Calu3 (cell line): ENCODE data around the gene EIPR1. TPM values are rescaled to one million over a fixed set of nuclear protein-coding genes. Genes with fewer than 3 reads are reported as not detected.

Experiments used
- BruUV-seq: library from RNA; stranded (reverse); fragments of 400-500 nt; replicated peaks from 2 replicates; lab custom pipeline; 2021; lab: Mats Ljungman, UMichigan
- CTCF ChIA-PET: fragments of 300-600 bp; sonication (Branson Sonifier 250); formaldehyde crosslinking; loops from one replicate; lab custom pipeline; 2022; ENCODE audit warnings: antibody characterized with exemption; lab: Charles Lee
- DNase-seq: peaks from one replicate; pipeline ENCODE4 v3.0.0; 2022
- H3K27ac Mint-ChIP-seq: one replicate; pipeline ENCODE4 v1.8.0; 2022; ENCODE audit warnings: mixed read lengths; ENCODE audit not compliant: unreplicated experiment
- H3K27me3 Mint-ChIP-seq: one replicate; pipeline ENCODE4 v1.8.0; 2022; ENCODE audit warnings: mixed read lengths; ENCODE audit not compliant: unreplicated experiment
- H3K36me3 Mint-ChIP-seq: one replicate; pipeline ENCODE4 v1.8.0; 2022; ENCODE audit warnings: mild to moderate bottlenecking, moderate library complexity, mixed read lengths; ENCODE audit not compliant: insufficient read depth, unreplicated experiment
- H3K4me1 Mint-ChIP-seq: one replicate; pipeline ENCODE4 v1.8.0; 2022; ENCODE audit warnings: mild to moderate bottlenecking, low read depth, mixed read lengths; ENCODE audit not compliant: unreplicated experiment
- H3K4me3 Mint-ChIP-seq: one replicate; pipeline ENCODE4 v1.8.0; 2022; ENCODE audit warnings: mild to moderate bottlenecking, low read depth, moderate library complexity, mixed read lengths; ENCODE audit not compliant: unreplicated experiment
- H3K9me3 Mint-ChIP-seq: one replicate; pipeline ENCODE4 v1.8.0; 2022; ENCODE audit warnings: low read depth, mixed read lengths; ENCODE audit not compliant: unreplicated experiment
- CTCF ChIP-seq: fragments of 200-600 bp; IDR thresholded peaks from one replicate; pipeline ENCODE4 v1.8.0; 2022; ENCODE audit warnings: antibody characterized with exemption; ENCODE audit not compliant: unreplicated experiment
- intact Hi-C: fragments of 100-400 bp; cut with micrococcal nuclease; formaldehyde crosslinking; loops from one replicate; pipeline ENCODE4 v1.10.0; 2022; ENCODE audit not compliant: unreplicated experiment
- total RNA-seq: library from RNA; stranded (reverse); gene quantifications from 2 replicates; pipeline ENCODE4 v1.2.3, GENCODE V29; 2022

Gene EIPR1
- total RNA-seq, 1 experiment from 2014 or later = 31.7 TPM

DNA sequence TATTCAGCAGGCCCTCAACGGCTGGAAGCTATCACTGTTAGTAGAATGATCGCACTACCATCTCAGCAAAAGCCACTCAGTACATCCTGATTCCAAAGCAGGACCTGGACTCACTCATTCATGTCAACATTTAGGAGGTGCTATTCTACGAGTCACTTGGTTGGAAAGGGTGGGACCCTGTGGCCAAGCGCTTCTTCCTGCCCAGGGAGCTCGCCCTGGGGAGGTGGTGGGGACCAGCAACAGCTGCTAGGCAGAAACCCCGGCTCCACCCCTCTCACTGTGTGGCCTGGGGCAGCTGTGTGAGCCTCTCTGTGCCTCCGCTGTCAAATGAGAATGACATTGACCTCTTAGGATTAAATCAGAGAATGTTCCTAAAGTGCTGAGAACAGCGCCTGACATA, 231.4 kb downstream of the EIPR1 start:
- intact Hi-C loops = no loop called here
- CTCF ChIA-PET = no interaction called here
- TF ChIP-seq CTCF = no peak
- Mint-ChIP-seq H3K9me3 (no peaks in the 10 kb centered on the region), H3K36me3 (peaks cover 3% of the 10 kb centered on the region), H3K4me3 (no peak overlapping the region), H3K4me1 (no peaks in the 10 kb centered on the region), H3K27me3 (no peaks in the 10 kb centered on the region), H3K27ac (no peak overlapping the region)
- DNase-seq = no peak
- BruUV-seq = no TSS peak

- Mint-ChIP-seq H3K4me1 (no peaks in the 10 kb centered on the region), H3K36me3 (peaks cover 3% of the 10 kb centered on the region)
- CTCF ChIA-PET = no interaction called here
Observed at GRCh38 chr2:3145471-3146021, 232.1 kb downstream of the EIPR1 start.

DNA sequence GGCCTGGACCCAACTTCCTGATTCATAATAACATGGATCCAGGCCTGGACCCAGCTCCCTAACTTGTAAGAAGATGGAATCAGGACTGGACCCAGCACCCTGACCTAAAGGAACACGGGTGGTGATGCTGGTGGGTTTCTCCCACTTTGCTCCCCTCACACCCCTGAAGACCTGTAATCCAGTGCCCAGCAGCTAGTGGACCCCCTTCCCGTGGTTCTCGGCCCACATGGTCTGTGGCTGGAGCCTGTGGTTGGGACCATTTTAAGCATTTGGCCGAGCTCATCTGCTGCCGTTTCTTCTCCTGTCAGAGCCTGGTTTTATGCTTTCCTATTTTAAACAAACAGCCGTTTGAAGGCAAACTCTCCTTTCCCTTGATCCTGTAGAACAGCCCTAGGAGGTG, 232.8 kb downstream of the EIPR1 start:
- no peak for DNase-seq
- no peak for TF ChIP-seq CTCF
- H3K36me3 Mint-ChIP-seq = peaks cover 3% of the 10 kb centered on the region
- no peak overlapping the region for H3K27ac Mint-ChIP-seq
- no peaks in the 10 kb centered on the region for H3K9me3 Mint-ChIP-seq
- CTCF ChIA-PET = no interaction called here
- intact Hi-C loops = no loop called here
- H3K4me1 Mint-ChIP-seq = no peaks in the 10 kb centered on the region
- H3K27me3 Mint-ChIP-seq = no peaks in the 10 kb centered on the region
- H3K4me3 Mint-ChIP-seq = no peak overlapping the region
- BruUV-seq = no TSS peak

More at GRCh38 chr2:3145471-3146021, 232.1 kb downstream of the EIPR1 start:
- TF ChIP-seq CTCF = no peak
- H3K27ac Mint-ChIP-seq = no peak overlapping the region
- no TSS peak for BruUV-seq
- no peaks in the 10 kb centered on the region for H3K27me3 Mint-ChIP-seq
- no peak for DNase-seq
- no peaks in the 10 kb centered on the region for H3K9me3 Mint-ChIP-seq
- no peak overlapping the region for H3K4me3 Mint-ChIP-seq
- intact Hi-C loops = no loop called here

DNA sequence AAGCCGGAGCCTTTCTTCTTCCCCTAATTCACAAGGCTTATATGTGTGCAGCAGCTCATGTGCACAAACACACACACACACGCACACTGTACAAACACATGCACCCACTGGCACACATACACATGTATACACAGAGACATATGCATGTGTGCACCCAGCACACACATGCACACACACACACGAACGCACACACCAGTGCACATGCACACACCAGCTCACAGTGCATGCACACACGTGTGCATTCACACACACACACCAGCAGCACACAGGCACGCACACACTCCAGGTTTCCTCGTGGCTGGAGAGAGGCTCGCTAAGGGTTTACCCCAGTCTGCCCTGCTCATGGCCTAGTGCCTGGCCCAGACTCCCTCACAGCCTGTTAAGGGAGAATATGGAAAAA, 234.0 kb downstream of the EIPR1 start:
- Mint-ChIP-seq H3K9me3 (no peaks in the 10 kb centered on the region), H3K4me1 (no peaks in the 10 kb centered on the region), H3K4me3 (no peak overlapping the region), H3K36me3 (peaks cover 3% of the 10 kb centered on the region), H3K27me3 (no peaks in the 10 kb centered on the region), H3K27ac (no peak overlapping the region)
- intact Hi-C loops = no loop called here
- BruUV-seq = no TSS peak
- TF ChIP-seq CTCF = no peak
- CTCF ChIA-PET = no interaction called here
- DNase-seq = no peak
